Stomach (tissue), 4 donors: ENCODE results near the gene SCP2.

Experiments
- CTCF ChIP-seq, 7 experiments: fragments of 450-650 bp in 4 of 7; fragments of 200-600 bp in 3 of 7; sonication (generic) in 3 of 7; IDR thresholded peaks; one replicate each; pipeline ENCODE4 v1.5.1; 2016 to 2019; ENCODE audit warnings: antibody characterized with exemption in 7 of 7, control low read depth in 2 of 7, mild to moderate bottlenecking in 1 of 7
- POLR2A ChIP-seq, 4 donors: fragments of 450-650 bp; IDR thresholded peaks; one replicate each; pipeline ENCODE4 v1.6.1; 2016; ENCODE audit warnings: antibody characterized with exemption in 4 of 4, control low read depth in 2 of 4, mild to moderate bottlenecking in 1 of 4, moderate library complexity in 1 of 4
- POLR2AphosphoS5 ChIP-seq, 3 donors: sonication (generic); formaldehyde crosslinking; IDR thresholded peaks; one replicate each; pipeline ENCODE4 v1.6.1; 2016; ENCODE audit warnings: antibody characterized with exemption in 3 of 3

DNA sequence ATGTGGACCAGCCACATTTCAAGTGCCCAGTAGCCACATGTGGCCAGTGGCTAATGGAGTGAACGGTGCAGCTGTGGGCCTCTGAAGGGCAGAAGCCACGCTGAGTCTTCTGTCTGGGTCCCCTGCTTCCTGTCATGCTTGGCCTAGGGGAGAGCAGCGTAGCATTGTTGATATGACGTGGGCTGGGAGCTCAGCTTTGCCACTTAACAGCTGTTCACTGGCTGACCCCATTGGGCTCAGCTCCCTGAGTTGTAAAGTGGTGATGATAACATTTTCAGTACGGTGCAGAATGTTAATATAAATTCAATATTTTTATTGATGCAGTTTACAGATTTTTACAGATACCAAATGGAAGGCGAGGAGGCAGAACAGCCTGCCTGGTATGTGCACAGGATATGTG is 139.4 kb downstream of the SCP2 start:
- TF ChIP-seq POLR2A (IDR thresholded peaks at IDR 0.05) (no peak), POLR2AphosphoS5 (IDR thresholded peaks at IDR 0.05) (no peak), CTCF (IDR thresholded peaks at IDR 0.05) (no peak)
